Stimulated activated CD4-positive, alpha-beta T cell treated with anti-CD3 and anti-CD28 coated beads, Interleukin-2, amount 100 ng/mL, for 24 hours (primary cell): Measurements from ENCODE around the gene AKR1B1.

Experiments
- DNase-seq, 2 donors: peaks; one replicate each; pipeline ENCODE4 v3.0.0-alpha.2; 2020

The AKR1B1 gene

GRCh38 chr7:134407311-134407710 lies 51.6 kb downstream of the AKR1B1 start:
- DNase-seq, result no peak

DNA sequence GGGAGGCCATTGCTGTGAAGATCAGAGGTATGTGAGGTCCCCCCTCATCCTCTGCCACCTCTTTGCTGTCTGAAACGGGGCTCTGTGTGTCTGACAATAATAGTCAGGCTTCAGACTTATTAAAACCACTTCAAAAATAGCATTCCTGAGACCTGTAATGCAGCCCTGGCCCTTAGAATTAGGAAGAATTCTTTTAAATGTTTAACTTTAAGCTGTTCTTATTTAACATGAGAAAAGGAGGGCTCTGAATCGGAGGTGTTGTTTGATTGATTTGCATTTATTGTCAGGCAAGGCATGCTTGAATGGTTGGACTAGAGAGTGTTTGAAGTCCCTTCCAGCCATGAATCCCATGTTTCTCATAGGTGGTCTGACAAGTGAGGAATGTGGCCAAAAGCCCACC lies 52.5 kb downstream of the AKR1B1 start:
- no peak for DNase-seq

DNA sequence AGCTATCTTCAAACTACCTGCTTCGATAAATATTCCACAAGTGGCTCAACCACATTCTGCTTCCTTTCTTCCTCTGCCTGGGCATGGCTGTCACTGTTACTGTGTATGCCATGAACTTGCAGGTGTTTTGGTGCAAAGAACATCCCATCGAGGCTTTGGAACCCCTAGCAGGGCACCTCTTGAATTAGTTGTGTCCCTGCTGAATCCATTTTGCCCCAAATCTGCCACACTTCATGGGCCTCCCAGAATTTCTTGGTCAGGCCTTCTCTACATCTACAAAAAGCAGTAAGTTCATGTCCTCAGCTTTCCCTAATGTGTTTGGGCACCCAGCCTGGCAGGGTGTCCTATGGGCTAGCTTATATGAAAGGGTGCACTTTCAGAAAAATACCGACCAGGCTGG lies 53.6 kb downstream of the AKR1B1 start:
- DNase-seq, result no peak

- DNase-seq, result no peak
Measured at GRCh38 chr7:134403062-134403461, 55.8 kb downstream of the AKR1B1 start.

GRCh38 chr7:134400859-134401258 lies 58.0 kb downstream of the AKR1B1 start:
- DNase-seq, result no peak

GRCh38 chr7:134396031-134396430 lies 62.9 kb downstream of the AKR1B1 start:
- no peak for DNase-seq

- no peak for DNase-seq
Measured at GRCh38 chr7:134395604-134396003, 63.3 kb downstream of the AKR1B1 start.

DNA sequence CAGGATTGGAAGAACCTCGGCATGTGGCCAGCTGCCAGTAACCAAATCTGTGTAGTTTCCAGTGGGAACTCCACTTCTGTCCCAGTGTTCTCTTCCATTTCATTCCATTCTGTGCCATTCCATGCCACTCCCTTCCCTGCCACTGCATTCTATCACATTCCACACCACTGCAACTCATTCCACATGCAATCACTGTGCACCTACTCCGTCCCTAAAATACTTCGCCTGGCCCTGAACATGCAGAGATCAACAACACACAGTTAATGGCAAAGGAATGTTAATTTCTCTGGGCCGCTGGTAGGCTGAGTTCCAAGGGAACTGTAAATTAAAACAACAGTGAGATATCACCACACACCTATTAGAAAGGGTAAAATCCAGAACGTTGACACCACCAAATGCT lies 64.8 kb downstream of the AKR1B1 start:
- no peak for DNase-seq
